ENCODE results near the gene DMKN.

Gene DMKN

DNA sequence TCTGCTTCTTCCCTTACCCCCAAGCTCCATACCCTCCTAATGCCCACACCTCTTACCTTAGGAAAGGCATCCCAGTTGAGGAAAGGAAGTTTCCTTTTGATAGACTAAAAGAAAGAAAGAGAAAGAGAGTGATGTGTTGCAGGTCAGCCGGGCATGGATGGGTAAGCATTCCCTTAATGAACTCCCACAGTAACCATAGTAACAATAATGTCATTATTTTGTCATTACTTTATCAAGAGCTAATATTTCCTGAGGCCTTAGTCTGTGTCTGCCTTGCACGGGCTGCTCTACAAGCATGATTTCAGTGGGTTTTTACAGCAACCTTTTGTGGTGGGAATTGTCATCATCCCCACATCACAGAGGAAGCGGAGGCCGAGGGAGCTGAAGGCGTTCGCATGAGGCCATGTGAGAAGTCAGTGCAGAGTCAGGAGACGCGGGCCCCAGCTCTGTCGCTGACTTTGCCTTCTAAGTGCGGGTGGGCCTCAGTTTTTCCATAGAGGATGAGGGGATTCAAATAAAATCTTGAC lies 25.7 kb downstream of the DMKN start:
- ATAC-seq = no peak

DNA sequence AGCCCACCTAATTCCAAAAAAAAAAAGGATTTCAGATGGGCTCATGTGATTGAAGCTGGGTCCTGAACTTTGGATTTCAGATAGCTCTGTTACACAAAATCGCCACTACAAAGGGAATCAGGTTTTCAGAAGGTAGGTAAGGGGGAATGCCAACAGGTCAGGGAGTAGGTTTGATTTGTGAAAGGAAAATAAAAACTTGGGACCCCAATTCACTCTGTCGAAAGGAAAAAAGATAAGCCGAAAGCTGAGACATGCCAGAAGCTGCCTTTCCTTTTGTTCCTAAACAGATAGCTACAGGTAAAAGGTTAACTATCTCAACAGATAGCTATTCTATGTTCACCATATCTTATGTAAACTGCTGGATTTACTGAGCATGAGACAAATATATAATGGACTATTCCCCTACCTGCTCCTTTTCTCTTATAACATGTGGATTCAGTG lies 27.2 kb downstream of the DMKN start:
- ATAC-seq = no peak
- TF ChIP-seq ESRRG (CRISPR knock-in tag; IDR thresholded peaks at IDR 0.05) (no peak), TOX (CRISPR knock-in tag; IDR thresholded peaks at IDR 0.05; ENCODE audit: borderline replicate concordance) (no peak), ISL1 (CRISPR knock-in tag; IDR thresholded peaks at IDR 0.05) (no peak), ZNF70 (CRISPR knock-in tag; IDR thresholded peaks at IDR 0.05) (no peak), BACH2 (CRISPR knock-in tag; IDR thresholded peaks at IDR 0.05; ENCODE audit: borderline replicate concordance) (no peak), ZC3H10 (CRISPR knock-in tag; IDR thresholded peaks at IDR 0.05) (no peak), ZNF8 (CRISPR knock-in tag; IDR thresholded peaks at IDR 0.05) (no peak), OSR1 (CRISPR knock-in tag; IDR thresholded peaks at IDR 0.05) (no peak), ZNF565 (CRISPR knock-in tag; conservative IDR thresholded peaks at IDR 0.05; ENCODE audit: low read depth) (no peak), TCF4 (CRISPR knock-in tag; IDR thresholded peaks at IDR 0.05; ENCODE audit: borderline replicate concordance) (no peak)
- TF ChIP-seq, protein P1, sequence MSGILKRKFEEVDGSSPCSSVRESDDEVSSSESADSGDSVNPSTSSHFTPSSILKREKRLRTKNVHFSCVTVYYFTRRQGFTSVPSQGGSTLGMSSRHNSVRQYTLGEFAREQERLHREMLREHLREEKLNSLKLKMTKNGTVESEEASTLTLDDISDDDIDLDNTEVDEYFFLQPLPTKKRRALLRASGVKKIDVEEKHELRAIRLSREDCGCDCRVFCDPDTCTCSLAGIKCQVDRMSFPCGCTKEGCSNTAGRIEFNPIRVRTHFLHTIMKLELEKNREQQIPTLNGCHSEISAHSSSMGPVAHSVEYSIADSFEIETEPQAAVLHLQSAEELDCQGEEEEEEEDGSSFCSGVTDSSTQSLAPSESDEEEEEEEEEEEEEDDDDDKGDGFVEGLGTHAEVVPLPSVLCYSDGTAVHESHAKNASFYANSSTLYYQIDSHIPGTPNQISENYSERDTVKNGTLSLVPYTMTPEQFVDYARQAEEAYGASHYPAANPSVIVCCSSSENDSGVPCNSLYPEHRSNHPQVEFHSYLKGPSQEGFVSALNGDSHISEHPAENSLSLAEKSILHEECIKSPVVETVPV (CRISPR knock-in tag; IDR thresholded peaks at IDR 0.05) = no peak
- TF ChIP-seq, protein P2, sequence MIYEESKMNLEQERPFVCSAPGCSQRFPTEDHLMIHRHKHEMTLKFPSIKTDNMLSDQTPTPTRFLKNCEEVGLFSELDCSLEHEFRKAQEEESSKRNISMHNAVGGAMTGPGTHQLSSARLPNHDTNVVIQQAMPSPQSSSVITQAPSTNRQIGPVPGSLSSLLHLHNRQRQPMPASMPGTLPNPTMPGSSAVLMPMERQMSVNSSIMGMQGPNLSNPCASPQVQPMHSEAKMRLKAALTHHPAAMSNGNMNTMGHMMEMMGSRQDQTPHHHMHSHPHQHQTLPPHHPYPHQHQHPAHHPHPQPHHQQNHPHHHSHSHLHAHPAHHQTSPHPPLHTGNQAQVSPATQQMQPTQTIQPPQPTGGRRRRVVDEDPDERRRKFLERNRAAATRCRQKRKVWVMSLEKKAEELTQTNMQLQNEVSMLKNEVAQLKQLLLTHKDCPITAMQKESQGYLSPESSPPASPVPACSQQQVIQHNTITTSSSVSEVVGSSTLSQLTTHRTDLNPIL (CRISPR knock-in tag; IDR thresholded peaks at IDR 0.05; ENCODE audit: low read depth) = no peak
- TF ChIP-seq, protein P3, sequence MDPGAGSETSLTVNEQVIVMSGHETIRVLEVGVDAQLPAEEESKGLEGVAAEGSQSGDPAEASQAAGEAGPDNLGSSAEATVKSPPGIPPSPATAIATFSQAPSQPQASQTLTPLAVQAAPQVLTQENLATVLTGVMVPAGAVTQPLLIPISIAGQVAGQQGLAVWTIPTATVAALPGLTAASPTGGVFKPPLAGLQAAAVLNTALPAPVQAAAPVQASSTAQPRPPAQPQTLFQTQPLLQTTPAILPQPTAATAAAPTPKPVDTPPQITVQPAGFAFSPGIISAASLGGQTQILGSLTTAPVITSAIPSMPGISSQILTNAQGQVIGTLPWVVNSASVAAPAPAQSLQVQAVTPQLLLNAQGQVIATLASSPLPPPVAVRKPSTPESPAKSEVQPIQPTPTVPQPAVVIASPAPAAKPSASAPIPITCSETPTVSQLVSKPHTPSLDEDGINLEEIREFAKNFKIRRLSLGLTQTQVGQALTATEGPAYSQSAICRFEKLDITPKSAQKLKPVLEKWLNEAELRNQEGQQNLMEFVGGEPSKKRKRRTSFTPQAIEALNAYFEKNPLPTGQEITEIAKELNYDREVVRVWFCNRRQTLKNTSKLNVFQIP (CRISPR knock-in tag; IDR thresholded peaks at IDR 0.05; ENCODE audit: borderline replicate concordance, low read depth) = no peak
- TF ChIP-seq, protein P4, sequence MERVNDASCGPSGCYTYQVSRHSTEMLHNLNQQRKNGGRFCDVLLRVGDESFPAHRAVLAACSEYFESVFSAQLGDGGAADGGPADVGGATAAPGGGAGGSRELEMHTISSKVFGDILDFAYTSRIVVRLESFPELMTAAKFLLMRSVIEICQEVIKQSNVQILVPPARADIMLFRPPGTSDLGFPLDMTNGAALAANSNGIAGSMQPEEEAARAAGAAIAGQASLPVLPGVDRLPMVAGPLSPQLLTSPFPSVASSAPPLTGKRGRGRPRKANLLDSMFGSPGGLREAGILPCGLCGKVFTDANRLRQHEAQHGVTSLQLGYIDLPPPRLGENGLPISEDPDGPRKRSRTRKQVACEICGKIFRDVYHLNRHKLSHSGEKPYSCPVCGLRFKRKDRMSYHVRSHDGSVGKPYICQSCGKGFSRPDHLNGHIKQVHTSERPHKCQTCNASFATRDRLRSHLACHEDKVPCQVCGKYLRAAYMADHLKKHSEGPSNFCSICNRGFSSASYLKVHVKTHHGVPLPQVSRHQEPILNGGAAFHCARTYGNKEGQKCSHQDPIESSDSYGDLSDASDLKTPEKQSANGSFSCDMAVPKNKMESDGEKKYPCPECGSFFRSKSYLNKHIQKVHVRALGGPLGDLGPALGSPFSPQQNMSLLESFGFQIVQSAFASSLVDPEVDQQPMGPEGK (CRISPR knock-in tag; IDR thresholded peaks at IDR 0.05; ENCODE audit: borderline replicate concordance) = no peak

More for the DNA sequence above, 25.7 kb downstream of the DMKN start:
- TF ChIP-seq, protein P5, sequence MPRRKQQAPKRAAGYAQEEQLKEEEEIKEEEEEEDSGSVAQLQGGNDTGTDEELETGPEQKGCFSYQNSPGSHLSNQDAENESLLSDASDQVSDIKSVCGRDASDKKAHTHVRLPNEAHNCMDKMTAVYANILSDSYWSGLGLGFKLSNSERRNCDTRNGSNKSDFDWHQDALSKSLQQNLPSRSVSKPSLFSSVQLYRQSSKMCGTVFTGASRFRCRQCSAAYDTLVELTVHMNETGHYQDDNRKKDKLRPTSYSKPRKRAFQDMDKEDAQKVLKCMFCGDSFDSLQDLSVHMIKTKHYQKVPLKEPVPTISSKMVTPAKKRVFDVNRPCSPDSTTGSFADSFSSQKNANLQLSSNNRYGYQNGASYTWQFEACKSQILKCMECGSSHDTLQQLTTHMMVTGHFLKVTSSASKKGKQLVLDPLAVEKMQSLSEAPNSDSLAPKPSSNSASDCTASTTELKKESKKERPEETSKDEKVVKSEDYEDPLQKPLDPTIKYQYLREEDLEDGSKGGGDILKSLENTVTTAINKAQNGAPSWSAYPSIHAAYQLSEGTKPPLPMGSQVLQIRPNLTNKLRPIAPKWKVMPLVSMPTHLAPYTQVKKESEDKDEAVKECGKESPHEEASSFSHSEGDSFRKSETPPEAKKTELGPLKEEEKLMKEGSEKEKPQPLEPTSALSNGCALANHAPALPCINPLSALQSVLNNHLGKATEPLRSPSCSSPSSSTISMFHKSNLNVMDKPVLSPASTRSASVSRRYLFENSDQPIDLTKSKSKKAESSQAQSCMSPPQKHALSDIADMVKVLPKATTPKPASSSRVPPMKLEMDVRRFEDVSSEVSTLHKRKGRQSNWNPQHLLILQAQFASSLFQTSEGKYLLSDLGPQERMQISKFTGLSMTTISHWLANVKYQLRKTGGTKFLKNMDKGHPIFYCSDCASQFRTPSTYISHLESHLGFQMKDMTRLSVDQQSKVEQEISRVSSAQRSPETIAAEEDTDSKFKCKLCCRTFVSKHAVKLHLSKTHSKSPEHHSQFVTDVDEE (CRISPR knock-in tag; IDR thresholded peaks at IDR 0.05) = no peak
- TF ChIP-seq TOX (CRISPR knock-in tag; IDR thresholded peaks at IDR 0.05; ENCODE audit: borderline replicate concordance) (no peak), TCF4 (CRISPR knock-in tag; IDR thresholded peaks at IDR 0.05; ENCODE audit: borderline replicate concordance) (no peak), ZNF70 (CRISPR knock-in tag; IDR thresholded peaks at IDR 0.05) (no peak), ESRRG (CRISPR knock-in tag; IDR thresholded peaks at IDR 0.05) (no peak), ZC3H10 (CRISPR knock-in tag; IDR thresholded peaks at IDR 0.05) (no peak), SNAI2 (CRISPR knock-in tag; IDR thresholded peaks at IDR 0.05) (no peak), PPARA (CRISPR knock-in tag; IDR thresholded peaks at IDR 0.05; ENCODE audit: borderline replicate concordance) (no peak), CSDC2 (CRISPR knock-in tag; IDR thresholded peaks at IDR 0.05) (no peak), ISL1 (CRISPR knock-in tag; IDR thresholded peaks at IDR 0.05) (no peak), RARB (CRISPR knock-in tag; IDR thresholded peaks at IDR 0.05) (no peak), BACH2 (CRISPR knock-in tag; IDR thresholded peaks at IDR 0.05; ENCODE audit: borderline replicate concordance) (no peak), ZFP3 (CRISPR knock-in tag; IDR thresholded peaks at IDR 0.05) (no peak), ZNF565 (CRISPR knock-in tag; conservative IDR thresholded peaks at IDR 0.05; ENCODE audit: low read depth) (no peak), ARNTL (CRISPR knock-in tag; IDR thresholded peaks at IDR 0.05; ENCODE audit: borderline replicate concordance, low read depth) (no peak), ZFP30 (CRISPR knock-in tag; IDR thresholded peaks at IDR 0.05) (no peak), OSR1 (CRISPR knock-in tag; IDR thresholded peaks at IDR 0.05) (no peak)
- TF ChIP-seq, protein P4 (CRISPR knock-in tag; IDR thresholded peaks at IDR 0.05; ENCODE audit: borderline replicate concordance) = no peak
- TF ChIP-seq, protein P2 (CRISPR knock-in tag; IDR thresholded peaks at IDR 0.05; ENCODE audit: low read depth) = no peak
- TF ChIP-seq, protein P1 (CRISPR knock-in tag; IDR thresholded peaks at IDR 0.05) = no peak

All from SK-N-SH treated with all-trans-retinoic acid at 6 μM for 48 hours (cell line).